ENCODE results near the gene MAP4K4.
"Not testable (repeated sequence)": the region's sequence is repeated elsewhere in the genome, so short reads cannot be mapped to it uniquely, and the experiment has no call there.

Gene MAP4K4

GRCh38 chr2:101879466-101879865 lies 182.0 kb downstream of the MAP4K4 start:
- no peak for DNase-seq

DNA sequence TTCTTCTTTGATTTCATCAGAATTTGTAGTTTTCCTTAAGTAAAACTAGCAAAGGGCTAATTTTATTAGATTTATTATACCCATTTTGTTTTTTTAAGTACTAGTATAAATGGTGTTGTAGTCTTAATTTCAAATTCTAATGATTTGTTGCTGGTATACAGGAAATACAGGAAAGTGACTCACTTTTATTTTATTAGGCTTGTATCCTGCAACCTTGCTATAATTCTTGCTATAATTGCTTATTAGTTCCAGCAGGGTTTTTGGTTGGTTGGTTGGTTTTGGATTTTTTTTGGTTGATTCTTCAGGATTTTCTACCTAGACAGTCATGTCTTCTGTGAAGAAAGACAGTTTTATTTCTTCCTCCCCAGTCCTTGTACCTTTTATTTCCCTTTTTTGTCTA lies 183.6 kb downstream of the MAP4K4 start:
- DNase-seq, result no peak

DNA sequence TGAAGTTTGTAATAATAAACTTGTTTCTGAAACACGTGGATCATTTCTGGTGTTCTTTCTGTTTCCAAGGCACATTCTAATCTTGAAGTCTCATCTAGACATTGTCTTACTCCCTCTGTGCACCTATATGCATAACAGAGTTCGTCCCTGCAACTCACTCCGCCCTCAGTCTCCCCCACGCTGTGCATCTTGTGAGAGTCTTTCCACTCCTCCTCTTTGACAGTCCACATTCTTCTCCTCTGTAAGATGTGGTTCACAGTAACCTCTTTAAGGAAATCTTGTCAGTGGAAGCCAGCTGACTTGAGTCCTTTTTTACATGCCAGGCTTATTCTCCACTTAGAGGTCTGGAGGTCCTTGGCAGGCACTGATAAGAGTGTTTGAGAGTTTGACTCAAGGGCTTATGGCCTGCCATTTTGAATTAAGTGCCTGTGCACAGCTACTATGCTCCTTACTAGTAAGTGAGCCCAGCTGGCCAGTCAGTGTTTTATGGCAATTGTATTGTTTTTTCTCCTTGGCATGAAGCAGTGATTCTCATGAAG lies 185.3 kb downstream of the MAP4K4 start:
- DNase-seq, result no peak

GRCh38 chr2:101883860-101884259 lies 186.4 kb downstream of the MAP4K4 start:
- DNase-seq, result peak; percentile 8

- DNase-seq, result no peak
Observed at GRCh38 chr2:101884423-101884822, 186.9 kb downstream of the MAP4K4 start.

GRCh38 chr2:101887328-101887727 lies 189.8 kb downstream of the MAP4K4 start:
- no peak for DNase-seq

DNA sequence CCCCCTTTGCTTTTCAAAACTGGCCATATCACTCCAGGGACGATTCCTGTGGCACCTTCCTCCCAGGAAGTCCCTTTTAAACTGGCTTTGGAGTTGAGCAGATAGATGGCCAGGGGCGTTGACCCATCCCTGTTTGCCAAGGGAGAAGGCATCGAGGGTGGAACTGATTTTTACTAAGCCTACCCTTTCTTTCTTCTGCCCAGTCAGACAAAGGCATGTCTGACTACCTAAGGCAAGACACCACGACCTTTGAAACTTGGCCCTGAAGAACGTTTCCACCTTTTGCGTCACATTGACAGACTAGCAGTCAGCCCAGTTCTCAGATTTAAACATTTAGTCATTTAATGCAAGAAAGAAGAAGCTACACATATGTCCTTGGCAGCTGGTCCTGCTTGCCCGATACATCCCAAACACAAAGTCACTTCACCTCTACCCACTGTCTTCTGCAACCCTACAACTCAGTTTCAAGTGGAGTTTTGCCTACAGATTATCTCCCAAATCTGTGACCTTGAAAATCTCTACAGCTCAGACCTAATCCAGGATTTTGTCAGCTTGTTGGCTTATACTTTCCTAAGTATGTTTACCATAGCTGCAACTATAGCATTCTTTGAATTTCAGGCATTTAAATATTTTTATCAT lies 192.1 kb downstream of the MAP4K4 start:
- no peak for DNase-seq

DNA sequence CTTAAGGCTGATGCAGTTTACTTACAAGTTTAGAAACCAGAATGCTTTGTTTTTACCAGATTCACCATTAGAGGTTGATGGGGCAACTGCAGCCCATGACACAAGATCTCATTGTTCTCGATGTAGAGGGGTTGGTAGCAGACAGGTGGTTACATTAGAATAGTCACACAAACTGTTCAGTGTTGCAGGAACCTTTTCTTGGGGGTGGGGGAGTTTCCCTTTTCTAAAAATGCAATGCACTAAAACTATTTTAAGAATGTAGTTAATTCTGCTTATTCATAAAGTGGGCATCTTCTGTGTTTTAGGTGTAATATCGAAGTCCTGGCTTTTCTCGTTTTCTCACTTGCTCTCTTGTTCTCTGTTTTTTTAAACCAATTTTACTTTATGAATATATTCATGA lies 194.9 kb downstream of the MAP4K4 start:
- no peak for DNase-seq

GRCh38 chr2:101893681-101894381 lies 196.3 kb downstream of the MAP4K4 start:
- no peak for DNase-seq

GRCh38 chr2:101895039-101895438 lies 197.5 kb downstream of the MAP4K4 start:
- no peak for DNase-seq

DNA sequence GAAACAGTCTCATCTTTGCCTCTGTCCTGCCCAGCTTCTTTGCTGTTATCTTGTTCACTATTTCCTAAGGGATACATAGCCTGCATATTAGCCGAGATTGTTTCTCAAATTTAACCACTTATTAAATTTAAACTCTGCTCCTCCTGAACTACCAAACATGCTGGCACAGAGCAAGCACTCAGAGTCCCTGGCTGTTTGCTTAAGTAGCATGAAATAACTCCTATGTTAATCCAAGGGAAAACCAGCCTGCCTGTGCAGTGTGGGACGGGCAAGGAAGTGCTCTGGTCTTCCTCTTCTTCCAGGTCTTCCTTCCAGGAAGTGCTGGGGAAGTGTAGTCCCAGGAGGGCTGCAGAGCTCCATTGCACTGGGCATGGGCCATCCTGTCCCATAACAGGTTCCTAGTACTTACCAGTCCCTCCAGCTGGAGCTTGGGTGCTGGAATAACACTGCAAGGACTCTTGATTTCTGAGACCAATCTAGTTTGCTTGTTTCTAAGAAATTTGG lies 198.4 kb downstream of the MAP4K4 start:
- no peak for DNase-seq

DNA sequence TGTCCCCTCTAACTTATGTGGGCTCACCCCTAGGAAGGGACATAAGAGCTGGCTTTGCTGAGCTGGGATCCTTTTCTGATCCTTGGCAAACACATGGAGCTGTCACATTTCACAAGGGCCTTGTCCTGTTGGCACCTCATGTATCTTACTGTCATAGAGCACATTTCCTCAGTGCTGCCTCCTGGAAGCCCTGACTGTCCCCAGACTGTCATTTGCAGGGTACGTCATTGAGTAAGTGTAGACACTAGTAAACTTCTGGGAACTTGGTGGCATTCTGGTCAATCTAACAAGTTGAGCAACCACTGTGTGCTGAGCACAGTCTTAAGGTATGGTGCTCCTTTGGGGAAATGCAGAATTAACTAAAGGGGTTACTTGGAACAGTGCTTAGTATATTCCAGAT lies 199.8 kb downstream of the MAP4K4 start:
- no peak for DNase-seq

DNA sequence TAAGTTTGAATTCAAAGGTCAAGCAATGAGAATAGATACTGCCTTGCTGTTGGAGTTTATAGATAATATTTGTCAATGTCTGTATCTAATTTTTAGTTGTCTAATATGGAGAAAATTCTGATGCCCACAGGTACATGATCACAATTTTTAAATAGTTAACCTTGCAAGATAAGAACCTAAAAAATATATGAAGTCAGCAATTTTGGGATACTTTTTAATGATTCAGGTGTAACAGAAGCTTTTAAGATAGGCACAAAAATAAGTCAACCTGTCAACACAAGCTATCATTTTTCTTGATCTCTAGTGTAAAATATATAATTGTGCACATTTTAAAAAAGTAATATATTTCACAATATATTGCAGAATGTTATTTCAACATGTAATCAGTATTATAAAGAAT lies 201.8 kb downstream of the MAP4K4 start:
- DNase-seq, result no peak

DNA sequence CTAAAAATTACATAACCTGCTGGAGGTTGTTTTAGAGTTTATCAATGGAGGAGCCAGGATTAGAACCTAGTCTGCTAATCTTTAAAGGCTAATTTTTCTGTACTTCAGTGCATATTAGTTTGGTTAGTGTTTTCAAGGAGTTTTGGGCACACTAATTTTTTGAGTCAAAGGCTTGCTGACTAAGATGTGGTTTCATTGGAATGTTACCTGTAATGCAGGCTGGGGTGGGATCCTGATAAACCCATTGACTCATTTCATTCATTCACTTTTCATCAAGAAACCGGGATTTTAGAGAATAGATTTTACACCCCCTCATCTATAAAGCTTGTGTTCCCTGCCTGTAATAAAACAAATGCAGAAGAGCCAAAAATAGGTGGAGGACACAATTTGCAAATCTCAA lies 202.4 kb downstream of the MAP4K4 start:
- no peak for DNase-seq

DNA sequence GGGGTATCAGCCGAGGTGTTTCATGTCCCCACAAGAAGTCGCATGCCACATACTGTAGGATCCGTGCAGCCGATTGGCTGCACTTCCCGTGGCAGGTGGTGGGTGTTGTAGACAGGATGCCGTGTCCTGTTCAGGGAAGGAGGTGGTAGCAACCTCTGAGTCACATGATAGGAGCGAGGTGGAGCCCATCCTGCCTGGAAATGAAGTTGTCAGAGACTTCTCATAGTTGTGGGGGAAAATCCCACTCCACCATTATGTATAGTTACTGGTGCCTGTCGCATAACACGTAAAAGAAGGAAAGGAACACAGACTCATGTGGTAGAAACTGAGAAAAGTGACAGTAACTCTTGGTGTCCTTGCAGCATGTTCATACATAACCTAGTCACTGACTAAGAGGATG lies 202.9 kb downstream of the MAP4K4 start:
- no peak for DNase-seq

DNA sequence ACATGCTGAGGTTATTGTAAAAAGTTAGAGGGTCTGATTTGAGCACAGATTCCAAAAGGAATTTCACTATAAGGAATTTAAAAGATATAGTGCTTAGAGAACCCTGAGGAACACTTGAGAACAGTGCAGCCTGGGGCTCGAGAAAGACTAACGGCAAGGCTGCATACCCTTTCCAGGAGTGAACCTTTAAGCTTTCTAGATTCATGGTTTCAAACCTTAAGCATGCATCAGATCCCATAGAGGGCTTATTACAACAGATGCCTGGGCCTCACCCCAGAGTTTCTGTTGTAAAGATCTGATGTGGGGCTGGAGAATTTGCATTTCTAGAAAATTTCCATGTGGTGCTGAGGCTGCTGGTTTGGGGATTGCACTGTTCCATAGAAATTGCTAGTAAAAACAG lies 203.7 kb downstream of the MAP4K4 start:
- DNase-seq, result no peak

GRCh38 chr2:101902169-101902568 lies 204.7 kb downstream of the MAP4K4 start:
- DNase-seq, result no peak

GRCh38 chr2:101904916-101905315 lies 207.4 kb downstream of the MAP4K4 start:
- DNase-seq, result no peak

DNA sequence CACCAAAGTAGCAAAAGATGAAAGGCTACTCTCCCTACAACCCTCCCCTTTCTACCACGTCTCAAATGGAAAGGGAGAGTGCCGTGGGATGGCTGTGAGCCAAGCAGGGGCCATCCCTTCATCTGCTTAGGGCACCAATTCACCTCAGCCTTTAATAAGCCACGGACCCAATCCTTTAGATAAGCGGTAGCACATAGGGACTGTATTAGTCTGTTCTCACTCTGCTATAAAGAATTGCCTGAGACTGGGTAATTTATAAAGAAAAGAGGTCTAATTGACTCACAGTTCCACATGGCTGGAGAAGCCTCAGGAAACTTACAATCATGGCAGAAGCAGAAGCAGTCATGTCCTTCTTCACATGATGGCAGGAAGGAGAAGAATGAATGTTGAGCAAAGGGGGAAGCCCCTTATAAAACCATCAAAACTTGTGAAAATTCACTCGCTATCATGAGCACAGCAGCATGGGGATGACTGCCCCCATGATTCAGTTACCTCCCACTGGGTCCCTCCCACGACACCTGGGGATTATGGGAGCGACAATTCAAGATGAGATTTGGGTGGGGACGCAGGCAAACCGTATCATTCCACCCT lies 208.3 kb downstream of the MAP4K4 start:
- DNase-seq, result no peak

GRCh38 chr2:101909760-101910159 lies 212.3 kb downstream of the MAP4K4 start:
- no peak for DNase-seq

DNA sequence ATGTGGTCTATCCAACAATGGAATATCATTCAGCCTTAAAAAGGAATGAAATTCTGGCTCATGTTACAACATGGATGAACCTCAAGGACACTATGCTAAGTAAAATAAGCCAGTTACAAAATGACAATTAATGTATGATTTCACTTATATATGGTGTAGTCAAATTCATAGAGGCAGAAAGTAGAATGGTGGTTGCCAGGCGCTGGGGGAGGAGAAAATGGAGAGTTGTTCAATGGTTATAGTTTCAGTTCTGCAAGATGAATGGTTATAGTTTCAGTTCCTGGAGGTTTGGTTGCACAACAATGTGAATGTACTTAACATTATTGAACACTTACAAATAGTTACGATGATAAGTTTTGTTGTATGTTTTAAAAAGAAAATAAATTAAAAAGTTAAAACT lies 215.0 kb downstream of the MAP4K4 start:
- DNase-seq, result no peak

DNA sequence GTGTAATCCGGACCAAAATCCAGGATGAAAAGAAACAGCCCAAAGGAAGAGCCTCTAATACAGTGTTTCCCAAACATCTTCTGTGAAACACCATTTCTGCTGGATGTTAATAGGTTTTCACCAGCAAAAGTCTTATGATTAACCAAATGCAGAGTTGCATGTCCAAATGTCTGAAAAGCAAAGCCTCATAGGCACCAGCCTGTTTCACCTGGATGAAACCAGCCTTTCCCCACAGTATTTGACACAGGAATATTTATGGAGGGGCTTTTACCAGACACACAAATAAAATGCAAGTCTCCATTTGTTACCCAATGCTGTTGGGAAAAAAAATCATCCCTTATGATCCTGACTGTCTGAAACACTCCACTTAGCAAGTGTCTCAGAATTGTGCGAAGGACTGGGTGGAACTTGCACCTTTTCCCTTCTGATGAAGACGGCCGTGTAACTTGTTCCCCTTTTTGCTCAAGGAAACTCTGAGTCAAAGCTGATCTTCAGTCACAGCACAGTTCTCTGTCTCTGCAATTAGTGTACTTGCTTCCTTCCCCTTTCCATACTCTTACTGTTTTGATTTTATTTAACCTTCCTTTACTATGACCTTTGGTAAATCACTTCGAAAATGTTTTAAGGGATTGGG lies 223.9 kb downstream of the MAP4K4 start:
- no peak for DNase-seq

GRCh38 chr2:101921953-101922325 lies 224.4 kb downstream of the MAP4K4 start:
- DNase-seq, result no peak

DNA sequence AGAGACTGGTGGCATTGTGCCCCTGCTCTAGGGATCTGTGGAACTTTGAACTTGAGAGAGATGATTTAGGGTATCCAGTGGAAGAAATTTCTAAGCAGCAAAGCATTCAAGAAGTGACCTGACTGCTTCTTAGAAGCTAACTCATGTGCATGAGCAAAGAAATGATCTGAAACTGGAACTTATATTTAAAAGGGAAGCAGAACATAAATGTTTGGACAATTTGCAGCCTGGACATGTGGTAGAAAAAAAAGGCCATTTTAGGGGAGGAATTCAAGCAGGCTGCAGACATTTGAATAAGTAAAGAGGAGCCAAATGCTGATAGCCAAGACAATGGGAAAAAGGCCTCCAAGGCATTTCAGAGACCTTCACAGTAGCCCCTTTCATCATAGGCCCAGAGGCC lies 226.8 kb downstream of the MAP4K4 start:
- not testable (repeated sequence) for DNase-seq
